Neural cell (in vitro differentiated cells): ENCODE results near the gene APP.
"Not testable (repeated sequence)": the region's sequence is repeated elsewhere in the genome, so short reads cannot be mapped to it uniquely, and the experiment has no call there.

ENCODE experiments used
- EP300 ChIP-seq: fragments of 450-650 bp; conservative IDR thresholded peaks from 2 replicates; pipeline ENCODE4 v1.6.1; 2014; ENCODE audit warnings: antibody characterized with exemption, mild to moderate bottlenecking, moderate library complexity; ENCODE audit not compliant: poor library complexity, severe bottlenecking
- EZH2 ChIP-seq: fragments of 200-600, 300-800 bp; shearing (Covaris generic), sonication (generic); IDR thresholded peaks from 2 replicates; pipeline ENCODE4 v1.6.1; 2014; ENCODE audit warnings: antibody characterized with exemption, low read length, borderline replicate concordance, mild to moderate bottlenecking; ENCODE audit not compliant: insufficient read depth, poor library complexity, severe bottlenecking
- POLR2AphosphoS5 ChIP-seq: IDR thresholded peaks from 2 replicates; pipeline ENCODE4 v1.6.1; 2012

DNA sequence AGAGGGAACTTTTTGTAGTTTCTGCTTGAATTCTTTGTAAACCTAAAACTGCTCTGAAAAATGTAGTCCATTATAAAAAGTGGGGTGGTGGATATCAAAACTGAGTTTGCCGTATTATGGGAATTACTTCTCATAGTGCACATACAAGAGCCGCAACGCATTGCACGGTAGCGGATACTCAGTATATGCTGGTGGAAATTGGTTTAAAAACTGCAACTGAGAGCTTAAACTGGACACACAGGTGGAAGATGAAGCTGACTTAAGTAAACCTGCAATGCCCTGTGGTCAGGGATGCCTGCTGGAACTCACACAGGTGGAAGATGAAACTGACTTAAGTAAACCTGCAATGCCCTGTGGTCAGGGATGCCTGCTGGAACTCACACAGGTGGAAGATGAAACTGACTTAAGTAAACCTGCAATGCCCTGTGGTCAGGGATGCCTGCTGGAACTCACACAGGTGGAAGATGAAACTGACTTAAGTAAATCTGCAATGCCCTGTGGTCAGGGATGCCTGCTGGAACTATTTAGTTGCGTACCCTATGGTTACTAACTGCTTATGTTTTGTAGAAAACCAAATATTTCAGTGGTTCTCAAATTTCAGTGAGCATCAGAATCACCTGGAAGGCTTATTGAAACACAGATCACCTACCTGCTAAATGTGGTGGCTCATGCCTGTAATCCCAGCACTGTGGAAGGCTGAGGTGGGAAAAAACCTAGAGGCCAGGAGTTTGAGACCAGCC, 147.8 kb downstream of the APP start:
- not testable (repeated sequence) for TF ChIP-seq EZH2, POLR2AphosphoS5, EP300
